HepG2 (cell line): ENCODE results near the gene SRGAP3. TPM values are rescaled to one million over a fixed set of nuclear protein-coding genes. Genes with fewer than 3 reads are reported as not detected.

ENCODE experiments used
- CEBPG ChIP-seq: IDR thresholded peaks from 2 replicates; pipeline ENCODE4 v1.6.1; 2016
- CREM ChIP-seq, 2 experiments: sonication (generic) in 1 of 2; formaldehyde crosslinking in 1 of 2; IDR thresholded peaks; 2 replicates each; pipeline versions ENCODE4 v1.4.0 to v1.6.1; 2016 to 2020; ENCODE audit warnings: antibody characterized with exemption in 1 of 2, mild to moderate bottlenecking in 1 of 2, missing genetic modification reagents in 1 of 2
- FOXA3 ChIP-seq: IDR thresholded peaks from 2 replicates; pipeline ENCODE4 v1.6.1; 2016; ENCODE audit warnings: missing genetic modification reagents, missing compliant biosample characterization
- FOXJ3 ChIP-seq: sonication (generic); formaldehyde crosslinking; IDR thresholded peaks from 2 replicates; pipeline ENCODE4 v1.4.0; 2020; ENCODE audit warnings: missing genetic modification reagents, mild to moderate bottlenecking, borderline replicate concordance
- GLI4 ChIP-seq: sonication (generic); formaldehyde crosslinking; IDR thresholded peaks from 2 replicates; pipeline ENCODE4 v1.5.1; 2020; ENCODE audit warnings: missing genetic modification reagents, mild to moderate bottlenecking, moderate library complexity, borderline replicate concordance
- KMT2B ChIP-seq: IDR thresholded peaks from 2 replicates; pipeline ENCODE4 v1.6.1; 2016; ENCODE audit warnings: missing genetic modification reagents, missing compliant biosample characterization
- MYNN ChIP-seq: sonication (generic); formaldehyde crosslinking; IDR thresholded peaks from 2 replicates; pipeline ENCODE4 v1.4.0; 2020; ENCODE audit warnings: mild to moderate bottlenecking, low read depth, missing genetic modification reagents
- NR2F1 ChIP-seq, 2 experiments: fragments of 450-650 bp in 1 of 2; formaldehyde crosslinking in 1 of 2; IDR thresholded peaks; 2 replicates each; pipeline versions ENCODE4 v1.5.0 to v1.6.1; 2016 to 2020; ENCODE audit warnings: mild to moderate bottlenecking in 1 of 2, missing compliant biosample characterization in 1 of 2, missing genetic modification reagents in 1 of 2, moderate library complexity in 1 of 2
- PHF8 ChIP-seq: sonication (generic); formaldehyde crosslinking; IDR thresholded peaks from 2 replicates; pipeline ENCODE4 v1.5.0; 2020; ENCODE audit warnings: missing genetic modification reagents
- PRPF4 ChIP-seq: fragments of 200-400 bp; formaldehyde crosslinking; IDR thresholded peaks from 2 replicates; pipeline ENCODE4 v1.6.1; 2016; ENCODE audit warnings: low read length, low read depth; ENCODE audit not compliant: poor library complexity, severe bottlenecking
- RBM22 ChIP-seq: fragments of 200-400 bp; formaldehyde crosslinking; optimal IDR thresholded peaks from 2 replicates; pipeline ENCODE3; 2017; ENCODE audit warnings: mild to moderate bottlenecking, low read length, moderate library complexity
- SAP130 ChIP-seq: IDR thresholded peaks from 2 replicates; pipeline ENCODE4 v1.6.1; 2016; ENCODE audit warnings: low read depth
- SMAD9 ChIP-seq: sonication (generic); formaldehyde crosslinking; IDR thresholded peaks from 2 replicates; pipeline ENCODE4 v1.5.1; 2020; ENCODE audit warnings: mild to moderate bottlenecking, missing genetic modification reagents
- SSRP1 ChIP-seq: IDR thresholded peaks from 2 replicates; pipeline ENCODE4 v1.6.1; 2016; ENCODE audit warnings: control low read depth
- TSC22D2 ChIP-seq: sonication (generic); formaldehyde crosslinking; IDR thresholded peaks from 2 replicates; pipeline ENCODE4 v1.5.1; 2020; ENCODE audit warnings: missing genetic modification reagents, mild to moderate bottlenecking, borderline replicate concordance
- XBP1 ChIP-seq: sonication (generic); formaldehyde crosslinking; IDR thresholded peaks from 2 replicates; pipeline ENCODE4 v1.5.0; 2020; ENCODE audit warnings: missing genetic modification reagents
- ZBTB7B ChIP-seq: sonication (generic); formaldehyde crosslinking; IDR thresholded peaks from 2 replicates; pipeline ENCODE4 v1.4.0; 2020; ENCODE audit warnings: missing genetic modification reagents
- ZFP62 ChIP-seq: sonication (generic); formaldehyde crosslinking; IDR thresholded peaks from 2 replicates; pipeline ENCODE4 v1.4.0; 2020; ENCODE audit warnings: missing genetic modification reagents
- ZNF33A ChIP-seq: sonication (generic); formaldehyde crosslinking; IDR thresholded peaks from 2 replicates; pipeline ENCODE4 v1.5.1; 2020; ENCODE audit warnings: missing genetic modification reagents, mild to moderate bottlenecking, moderate library complexity, borderline replicate concordance
- ZNF350 ChIP-seq: sonication (generic); formaldehyde crosslinking; IDR thresholded peaks from 2 replicates; pipeline ENCODE4 v1.4.0; 2020; ENCODE audit warnings: mild to moderate bottlenecking, low read depth, missing genetic modification reagents, borderline replicate concordance
- ZNF557 ChIP-seq: sonication (generic); formaldehyde crosslinking; IDR thresholded peaks from 2 replicates; pipeline ENCODE4 v1.4.0; 2020; ENCODE audit warnings: missing genetic modification reagents
- polyA plus RNA-seq, 8 experiments: library from polyadenylated mRNA; depleted of rRNA in 3 of 8; stranded (reverse) in 7 of 8; unstranded in 1 of 8; fragments of >200 nt; fragmentation: Illumina TruSeq in 4 of 8; extraction: Trizol in 4 of 8; gene quantifications; 2 replicates each; pipeline versions ENCODE4 v1.2.1 to v1.2.3, GENCODE V29; 2011 to 2016; ENCODE audit warnings: low read depth in 4 of 8, missing spikeins in 1 of 8, mixed read lengths in 1 of 8; ENCODE audit not compliant: insufficient read depth in 1 of 8
- total RNA-seq, 5 experiments: library from RNA; depleted of rRNA; stranded (reverse); fragments of >200 nt; fragmentation: Illumina TruSeq; extraction: Trizol; gene quantifications; 2 replicates each; pipeline ENCODE4 v1.2.3, GENCODE V29; 2016; ENCODE audit warnings: low read depth in 1 of 5
- TF ChIP-seq, protein P1 (sequence below): sonication (generic); formaldehyde crosslinking; IDR thresholded peaks from 2 replicates; pipeline ENCODE4 v1.4.0; 2020; ENCODE audit warnings: low read depth, mild to moderate bottlenecking, missing genetic modification reagents
- TF ChIP-seq, protein P2 (sequence below): sonication (generic); formaldehyde crosslinking; IDR thresholded peaks from 2 replicates; pipeline ENCODE4 v1.5.0; 2020; ENCODE audit warnings: mild to moderate bottlenecking, missing genetic modification reagents
- TF ChIP-seq, protein P3 (sequence below): sonication (generic); formaldehyde crosslinking; conservative IDR thresholded peaks from 2 replicates; pipeline ENCODE4 v1.5.0; 2020; ENCODE audit warnings: missing genetic modification reagents
- TF ChIP-seq, protein P4 (sequence below): sonication (generic); formaldehyde crosslinking; IDR thresholded peaks from 2 replicates; pipeline ENCODE4 v1.4.0; 2020; ENCODE audit warnings: missing genetic modification reagents, low read depth, mild to moderate bottlenecking, borderline replicate concordance

The SRGAP3 gene
- total and polyA plus RNA-seq, 2 of the 13 experiments (the other 11 are each of a cell fraction or from before 2014, with no cell fraction given) = 1.2 to 1.4 TPM

DNA sequence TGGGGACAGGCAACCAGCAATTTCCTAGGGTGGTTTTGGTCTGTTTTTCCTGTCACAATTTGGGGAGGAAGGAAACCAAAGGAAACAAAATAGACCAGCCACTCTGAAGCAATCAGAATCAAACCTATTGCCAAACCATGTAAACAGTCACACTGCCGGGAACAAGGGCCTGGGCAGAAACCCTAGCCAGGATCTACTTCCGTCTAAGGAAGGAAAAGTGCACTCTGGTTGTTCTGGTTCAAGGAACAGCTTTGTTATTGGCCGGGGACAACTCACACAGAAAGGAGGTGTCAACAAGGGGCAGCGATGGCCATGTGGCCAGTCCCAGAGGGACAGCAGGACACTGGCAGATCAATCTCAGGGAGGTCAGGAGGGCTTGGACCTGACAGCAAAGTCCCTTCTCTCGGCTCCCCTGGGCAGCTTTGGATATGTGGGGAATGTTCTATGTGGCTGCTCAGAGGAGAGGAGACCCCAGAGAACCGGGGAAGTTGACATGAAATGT, 268.6 kb downstream of the SRGAP3 start (continued):
- TF ChIP-seq, protein P1, sequence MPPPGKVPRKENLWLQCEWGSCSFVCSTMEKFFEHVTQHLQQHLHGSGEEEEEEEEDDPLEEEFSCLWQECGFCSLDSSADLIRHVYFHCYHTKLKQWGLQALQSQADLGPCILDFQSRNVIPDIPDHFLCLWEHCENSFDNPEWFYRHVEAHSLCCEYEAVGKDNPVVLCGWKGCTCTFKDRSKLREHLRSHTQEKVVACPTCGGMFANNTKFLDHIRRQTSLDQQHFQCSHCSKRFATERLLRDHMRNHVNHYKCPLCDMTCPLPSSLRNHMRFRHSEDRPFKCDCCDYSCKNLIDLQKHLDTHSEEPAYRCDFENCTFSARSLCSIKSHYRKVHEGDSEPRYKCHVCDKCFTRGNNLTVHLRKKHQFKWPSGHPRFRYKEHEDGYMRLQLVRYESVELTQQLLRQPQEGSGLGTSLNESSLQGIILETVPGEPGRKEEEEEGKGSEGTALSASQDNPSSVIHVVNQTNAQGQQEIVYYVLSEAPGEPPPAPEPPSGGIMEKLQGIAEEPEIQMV = 0 out of 2 replicates have a peak, but pooled peaks have one; percentile 50
- TF ChIP-seq, protein P2, sequence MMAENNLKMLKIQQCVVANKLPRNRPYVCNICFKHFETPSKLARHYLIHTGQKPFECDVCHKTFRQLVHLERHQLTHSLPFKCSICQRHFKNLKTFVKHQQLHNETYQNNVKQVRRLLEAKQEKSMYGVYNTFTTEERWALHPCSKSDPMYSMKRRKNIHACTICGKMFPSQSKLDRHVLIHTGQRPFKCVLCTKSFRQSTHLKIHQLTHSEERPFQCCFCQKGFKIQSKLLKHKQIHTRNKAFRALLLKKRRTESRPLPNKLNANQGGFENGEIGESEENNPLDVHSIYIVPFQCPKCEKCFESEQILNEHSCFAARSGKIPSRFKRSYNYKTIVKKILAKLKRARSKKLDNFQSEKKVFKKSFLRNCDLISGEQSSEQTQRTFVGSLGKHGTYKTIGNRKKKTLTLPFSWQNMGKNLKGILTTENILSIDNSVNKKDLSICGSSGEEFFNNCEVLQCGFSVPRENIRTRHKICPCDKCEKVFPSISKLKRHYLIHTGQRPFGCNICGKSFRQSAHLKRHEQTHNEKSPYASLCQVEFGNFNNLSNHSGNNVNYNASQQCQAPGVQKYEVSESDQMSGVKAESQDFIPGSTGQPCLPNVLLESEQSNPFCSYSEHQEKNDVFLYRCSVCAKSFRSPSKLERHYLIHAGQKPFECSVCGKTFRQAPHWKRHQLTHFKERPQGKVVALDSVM (CRISPR knock-in tag) = no peak
- TF ChIP-seq SMAD9 (CRISPR knock-in tag) (no peak), NR2F1 (CRISPR knock-in tag; IDR thresholded peaks at IDR 0.05) (peak in 1 of 2 experiments; percentile 38; a peak in 1 of 4 replicates), ZNF557 (no peak), CEBPG (peak; percentile 72), RBM22 (no peak), XBP1 (CRISPR knock-in tag) (no peak), PHF8 (no peak), PRPF4 (no peak), TSC22D2 (no peak), ZNF33A (CRISPR knock-in tag) (no peak), SSRP1 (no peak), ZBTB7B (CRISPR knock-in tag) (no peak), SAP130 (no peak), FOXJ3 (CRISPR knock-in tag) (peak; percentile 31; the same call in 1 of the 2 replicates), GLI4 (CRISPR knock-in tag) (no peak), MYNN (no peak), KMT2B (CRISPR knock-in tag) (no peak), ZNF350 (CRISPR knock-in tag) (no peak), ZFP62 (no peak), CREM (IDR thresholded peaks at IDR 0.05) (no peak), CREM (CRISPR knock-in tag; IDR thresholded peaks at IDR 0.05) (no peak), FOXA3 (CRISPR knock-in tag) (peak; percentile 48; the same call in 1 of the 2 replicates)
- TF ChIP-seq, protein P3, sequence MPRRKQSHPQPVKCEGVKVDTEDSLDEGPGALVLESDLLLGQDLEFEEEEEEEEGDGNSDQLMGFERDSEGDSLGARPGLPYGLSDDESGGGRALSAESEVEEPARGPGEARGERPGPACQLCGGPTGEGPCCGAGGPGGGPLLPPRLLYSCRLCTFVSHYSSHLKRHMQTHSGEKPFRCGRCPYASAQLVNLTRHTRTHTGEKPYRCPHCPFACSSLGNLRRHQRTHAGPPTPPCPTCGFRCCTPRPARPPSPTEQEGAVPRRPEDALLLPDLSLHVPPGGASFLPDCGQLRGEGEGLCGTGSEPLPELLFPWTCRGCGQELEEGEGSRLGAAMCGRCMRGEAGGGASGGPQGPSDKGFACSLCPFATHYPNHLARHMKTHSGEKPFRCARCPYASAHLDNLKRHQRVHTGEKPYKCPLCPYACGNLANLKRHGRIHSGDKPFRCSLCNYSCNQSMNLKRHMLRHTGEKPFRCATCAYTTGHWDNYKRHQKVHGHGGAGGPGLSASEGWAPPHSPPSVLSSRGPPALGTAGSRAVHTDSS = no peak
- TF ChIP-seq, protein P4, sequence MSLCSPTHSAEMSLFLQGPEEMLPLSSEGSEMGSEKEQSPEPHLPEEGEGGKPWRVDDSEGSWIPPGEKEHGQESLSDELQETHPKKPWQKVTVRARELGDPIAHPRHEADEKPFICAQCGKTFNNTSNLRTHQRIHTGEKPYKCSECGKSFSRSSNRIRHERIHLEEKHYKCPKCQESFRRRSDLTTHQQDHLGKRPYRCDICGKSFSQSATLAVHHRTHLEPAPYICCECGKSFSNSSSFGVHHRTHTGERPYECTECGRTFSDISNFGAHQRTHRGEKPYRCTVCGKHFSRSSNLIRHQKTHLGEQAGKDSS (CRISPR knock-in tag) = no peak
